ENCODE results near the gene ABHD2.

- TF ChIP-seq WT1 (tag by site-specific recombination; IDR thresholded peaks at IDR 0.05) = no peak
- TF ChIP-seq CTCF (tag by site-specific recombination; IDR thresholded peaks at IDR 0.05) = no peak
- no peak for TF ChIP-seq TSHZ1 (tag by site-specific recombination; IDR thresholded peaks at IDR 0.05; ENCODE audit: borderline replicate concordance)
- no peak for TF ChIP-seq ZNF169 (tag by site-specific recombination; IDR thresholded peaks at IDR 0.05)
- TF ChIP-seq ZNF561 (tag by site-specific recombination; IDR thresholded peaks at IDR 0.05; ENCODE audit: borderline replicate concordance) = no peak
- TF ChIP-seq ZBTB11 (tag by site-specific recombination; conservative IDR thresholded peaks at IDR 0.05; ENCODE audit: low read depth) = no peak
Observed at GRCh38 chr15:89243046-89243690, 154.9 kb downstream of the ABHD2 start.

All from HEK293 (cell line).